Activated CD4-positive, alpha-beta T cell treated with anti-CD3 and anti-CD28 coated beads for 36 hours (primary cell): ENCODE measurements around the gene TACR2. TPM values are rescaled to one million over a fixed set of nuclear protein-coding genes. Genes with fewer than 3 reads are reported as not detected.

Experiments used
- ATAC-seq: fragments of 200-7000 bp; cut with Tn5 transposase; one replicate; pipeline ENCODE4 v1.10.0; 2021; ENCODE audit warnings: mild to moderate bottlenecking, moderate library complexity
- CTCF ChIA-PET: fragments of 350-600 bp; sonication (Branson Sonifier 250); formaldehyde crosslinking; loops from one replicate; lab custom pipeline; 2021; ENCODE audit warnings: antibody characterized with exemption; lab: Charles Lee
- POLR2A ChIA-PET: fragments of 350-600 bp; sonication (Branson Sonifier 250); formaldehyde crosslinking; loops from one replicate; lab custom pipeline; 2021; ENCODE audit warnings: antibody characterized with exemption, inconsistent platforms; lab: Charles Lee
- DNase-seq: peaks from one replicate; pipeline ENCODE4 v3.0.0-alpha.2; 2020
- H3K27ac Mint-ChIP-seq: one replicate; pipeline ENCODE4 v1.8.0; 2021; ENCODE audit warnings: mixed read lengths
- H3K27me3 Mint-ChIP-seq: one replicate; pipeline ENCODE4 v1.8.0; 2021; ENCODE audit warnings: mixed read lengths
- H3K36me3 Mint-ChIP-seq: one replicate; pipeline ENCODE4 v1.8.0; 2021; ENCODE audit warnings: low read depth, mixed read lengths
- H3K4me1 Mint-ChIP-seq: one replicate; pipeline ENCODE4 v1.8.0; 2021; ENCODE audit warnings: mixed read lengths
- H3K4me3 Mint-ChIP-seq: one replicate; pipeline ENCODE4 v1.8.0; 2021; ENCODE audit warnings: mild to moderate bottlenecking, moderate library complexity, mixed read lengths
- H3K9me3 Mint-ChIP-seq: one replicate; pipeline ENCODE4 v1.8.0; 2021; ENCODE audit warnings: low read depth, mixed read lengths
- intact Hi-C, 2 experiments: fragments of 100-400 bp; cut with DNase I in 1 of 2; cut with micrococcal nuclease in 1 of 2; formaldehyde crosslinking; loops; one replicate each; pipeline versions ENCODE4 v1.14.2 to v1.15.1; 2022 to 2024; cut with DNase I, micrococcal nuclease
- total RNA-seq, 2 experiments: library from RNA; stranded (reverse); gene quantifications; one replicate each; pipeline ENCODE4 v1.2.3, GENCODE V29; 2021

Gene TACR2
- total RNA-seq, 2 experiments from 2014 or later, result not detected

- Mint-ChIP-seq H3K4me1 (peaks cover 11% of the 10 kb centered on the region), H3K9me3 (no peaks in the 10 kb centered on the region), H3K36me3 (peaks cover 2% of the 10 kb centered on the region), H3K4me3 (no peak overlapping the region), H3K27ac (peak overlapping the region; percentile 37), H3K27me3 (no peaks in the 10 kb centered on the region)
- ChIA-PET CTCF (interaction anchor here (0.6 to 2.6 kb wide), 5 partner anchors 11 to 284 kb away, joined by 3 to 15 read pairs (median 9); no protein-coding TSS in a partner anchor), POLR2A (no interaction called here)
- ATAC-seq (no peak), DNase-seq (no peak)
- intact Hi-C loops, result loop anchor here (2.0 to 10.0 kb wide), 4 partner anchors 172 to 420 kb away; partner anchors contain the start of genes FAM241B (in 1 of the 2) and KIFBP (in 1 of the 2)
Measured at GRCh38 chr10:69409176-69409495, 7.6 kb downstream of the TACR2 start.

- POLR2A ChIA-PET, result interaction anchor here (0.5 to 1.3 kb wide), 3 partner anchors 16 to 397 kb away, joined by 3 to 6 read pairs (median 4); no protein-coding TSS in a partner anchor
- CTCF ChIA-PET, result interaction anchor here (0.5 to 3.8 kb wide), 20 partner anchors 10 to 499 kb away, joined by 3 to 15 read pairs (median 4); no protein-coding TSS in a partner anchor
- ATAC-seq (peak; percentile 93), DNase-seq (peak; percentile 95)
- H3K27me3 Mint-ChIP-seq, result no peaks in the 10 kb centered on the region
- H3K36me3 Mint-ChIP-seq, result peaks cover 6% of the 10 kb centered on the region
- no peaks in the 10 kb centered on the region for H3K9me3 Mint-ChIP-seq
- peaks cover 11% of the 10 kb centered on the region for H3K4me1 Mint-ChIP-seq
- intact Hi-C loops, result loop anchor here (1.0 to 10.0 kb wide), 13 partner anchors 43 to 452 kb away; partner anchors contain the start of genes FAM241B (in 2 of the 2), DDX21 (in 1 of the 2), KIFBP (in 1 of the 2) and SUPV3L1 (in 1 of the 2)
- H3K27ac Mint-ChIP-seq, result peak overlapping the region; percentile 67
- H3K4me3 Mint-ChIP-seq, result no peak overlapping the region
Measured at GRCh38 chr10:69408318-69409175, 8.2 kb downstream of the TACR2 start.

- Mint-ChIP-seq H3K27me3 (no peaks in the 10 kb centered on the region), H3K36me3 (peaks cover 12% of the 10 kb centered on the region), H3K4me1 (peaks cover 11% of the 10 kb centered on the region), H3K27ac (peak overlapping the region; percentile 11), H3K9me3 (no peaks in the 10 kb centered on the region), H3K4me3 (no peak overlapping the region)
- ATAC-seq (peak; percentile 17), DNase-seq (peak; percentile 53)
- POLR2A ChIA-PET, result interaction anchor here (0.5 to 1.3 kb wide), 4 partner anchors 15 to 397 kb away, joined by 3 to 6 read pairs (median 4); no protein-coding TSS in a partner anchor
- intact Hi-C loops, result loop anchor here (1.0 to 10.0 kb wide), 13 partner anchors 44 to 451 kb away; partner anchors contain the start of genes FAM241B (in 2 of the 2), DDX21 (in 1 of the 2), KIFBP (in 1 of the 2) and SUPV3L1 (in 1 of the 2)
- CTCF ChIA-PET, result interaction anchor here (0.5 to 3.8 kb wide), 33 partner anchors 10 to 498 kb away, joined by 3 to 15 read pairs (median 4); no protein-coding TSS in a partner anchor
Measured at GRCh38 chr10:69407621-69408301, 9.0 kb downstream of the TACR2 start.

GRCh38 chr10:69406816-69407580 lies 9.7 kb downstream of the TACR2 start:
- Mint-ChIP-seq H3K27me3 (no peaks in the 10 kb centered on the region), H3K27ac (peak overlapping the region; percentile 53), H3K36me3 (peaks cover 17% of the 10 kb centered on the region), H3K4me3 (no peak overlapping the region), H3K4me1 (peaks cover 11% of the 10 kb centered on the region), H3K9me3 (no peaks in the 10 kb centered on the region)
- DNase-seq (no peak), ATAC-seq (no peak)
- POLR2A ChIA-PET, result interaction anchor here (0.9 to 1.3 kb wide), 2 partner anchors 14 to 86 kb away, joined by 3 to 6 read pairs; no protein-coding TSS in a partner anchor
- intact Hi-C loops, result loop anchor here in 1 of 2 experiments (5.0 to 10.0 kb wide), 3 partner anchors 170 to 402 kb away; partner anchors contain the start of gene FAM241B
- CTCF ChIA-PET, result interaction anchor here (0.6 to 3.8 kb wide), 23 partner anchors 11 to 282 kb away, joined by 3 to 15 read pairs (median 4); no protein-coding TSS in a partner anchor

GRCh38 chr10:69406302-69406811 lies 10.4 kb downstream of the TACR2 start:
- Mint-ChIP-seq H3K36me3 (peaks cover 22% of the 10 kb centered on the region), H3K27ac (peak overlapping the region; percentile 53), H3K4me3 (no peak overlapping the region), H3K4me1 (peaks cover 11% of the 10 kb centered on the region), H3K27me3 (no peaks in the 10 kb centered on the region), H3K9me3 (no peaks in the 10 kb centered on the region)
- ChIA-PET CTCF (interaction anchor here (0.7 to 3.8 kb wide), 12 partner anchors 10 to 282 kb away, joined by 3 to 15 read pairs (median 5); no protein-coding TSS in a partner anchor), POLR2A (no interaction called here)
- ATAC-seq (no peak), DNase-seq (peak; percentile 35)
- intact Hi-C loops, result loop anchor here in 1 of 2 experiments (5.0 to 10.0 kb wide), 3 partner anchors 169 to 402 kb away; partner anchors contain the start of gene FAM241B

- peaks cover 30% of the 10 kb centered on the region for H3K36me3 Mint-ChIP-seq
- H3K9me3 Mint-ChIP-seq, result no peaks in the 10 kb centered on the region
- intact Hi-C loops, result loop anchor here in 1 of 2 experiments (5.0 to 10.0 kb wide), 3 partner anchors 168 to 400 kb away; partner anchors contain the start of gene FAM241B
- no peak for DNase-seq
- CTCF ChIA-PET, result interaction anchor here (0.6 to 3.8 kb wide), 5 partner anchors 12 to 386 kb away, joined by 3 to 15 read pairs (median 5); no protein-coding TSS in a partner anchor
- H3K27me3 Mint-ChIP-seq, result no peaks in the 10 kb centered on the region
- no peak overlapping the region for H3K4me3 Mint-ChIP-seq
- peaks cover 11% of the 10 kb centered on the region for H3K4me1 Mint-ChIP-seq
- POLR2A ChIA-PET, result no interaction called here
- ATAC-seq, result no peak
- peak overlapping the region; percentile 26 for H3K27ac Mint-ChIP-seq
Measured at GRCh38 chr10:69405221-69405620, 11.5 kb downstream of the TACR2 start.

- intact Hi-C loops, result loop anchor here in 1 of 2 experiments (5.0 to 10.0 kb wide), 3 partner anchors 167 to 400 kb away; partner anchors contain the start of gene FAM241B
- H3K4me3 Mint-ChIP-seq, result no peak overlapping the region
- ATAC-seq (no peak), DNase-seq (no peak)
- H3K27ac Mint-ChIP-seq, result no peak overlapping the region
- ChIA-PET CTCF (interaction anchor here (0.6 to 1.9 kb wide), 5 partner anchors 12 to 386 kb away, joined by 3 to 11 read pairs (median 4); no protein-coding TSS in a partner anchor), POLR2A (no interaction called here)
- peaks cover 11% of the 10 kb centered on the region for H3K4me1 Mint-ChIP-seq
- H3K36me3 Mint-ChIP-seq, result peaks cover 30% of the 10 kb centered on the region
- no peaks in the 10 kb centered on the region for H3K27me3 Mint-ChIP-seq
- no peaks in the 10 kb centered on the region for H3K9me3 Mint-ChIP-seq
Measured at GRCh38 chr10:69404786-69405185, 11.9 kb downstream of the TACR2 start.

GRCh38 chr10:69403519-69403918 lies 13.2 kb downstream of the TACR2 start:
- CTCF ChIA-PET, result interaction anchor here (0.6 to 1.9 kb wide), 4 partner anchors 10 to 554 kb away, joined by 3 to 11 read pairs (median 6); no protein-coding TSS in a partner anchor
- ATAC-seq (no peak), DNase-seq (no peak)
- no peaks in the 10 kb centered on the region for H3K9me3 Mint-ChIP-seq
- intact Hi-C loops, result loop anchor here in 1 of 2 experiments (10.0 kb wide), 1 partner anchor 399 kb away; no protein-coding TSS in a partner anchor
- POLR2A ChIA-PET, result interaction anchor here (1.0 kb wide), 1 partner anchor 13 kb away, joined by 3 read pairs; no protein-coding TSS in a partner anchor
- H3K36me3 Mint-ChIP-seq, result peaks cover 34% of the 10 kb centered on the region
- H3K27ac Mint-ChIP-seq, result peak overlapping the region; percentile 24
- H3K4me3 Mint-ChIP-seq, result no peak overlapping the region
- H3K27me3 Mint-ChIP-seq, result no peaks in the 10 kb centered on the region
- peaks cover 7% of the 10 kb centered on the region for H3K4me1 Mint-ChIP-seq

- intact Hi-C loops, result loop anchor here in 1 of 2 experiments (10.0 kb wide), 1 partner anchor 398 kb away; no protein-coding TSS in a partner anchor
- no peak for DNase-seq
- no peak overlapping the region for H3K27ac Mint-ChIP-seq
- ChIA-PET POLR2A (interaction anchor here (0.6 to 1.0 kb wide), 3 partner anchors 13 to 168 kb away, joined by 3 read pairs; no protein-coding TSS in a partner anchor), CTCF (interaction anchor here (0.6 to 1.9 kb wide), 4 partner anchors 10 to 555 kb away, joined by 3 to 11 read pairs (median 6); no protein-coding TSS in a partner anchor)
- H3K4me3 Mint-ChIP-seq, result no peak overlapping the region
- H3K27me3 Mint-ChIP-seq, result no peaks in the 10 kb centered on the region
- peaks cover 38% of the 10 kb centered on the region for H3K36me3 Mint-ChIP-seq
- no peak for ATAC-seq
- H3K9me3 Mint-ChIP-seq, result no peaks in the 10 kb centered on the region
- H3K4me1 Mint-ChIP-seq, result peaks cover 3% of the 10 kb centered on the region
Measured at GRCh38 chr10:69403066-69403465, 13.7 kb downstream of the TACR2 start.
